HG02759 (cell line): Measurements from ENCODE around the gene GNG7.
"Not testable (repeated sequence)": the region's sequence is repeated elsewhere in the genome, so short reads cannot be mapped to it uniquely, and the experiment has no call there.

Experiments used
- ATAC-seq: cut with Tn5 transposase; IDR thresholded peaks from one replicate; pipeline ENCODE4 v1.9.1; 2021; ENCODE audit warnings: mild to moderate bottlenecking, moderate library complexity; ENCODE audit not compliant: unreplicated experiment

Gene GNG7

DNA sequence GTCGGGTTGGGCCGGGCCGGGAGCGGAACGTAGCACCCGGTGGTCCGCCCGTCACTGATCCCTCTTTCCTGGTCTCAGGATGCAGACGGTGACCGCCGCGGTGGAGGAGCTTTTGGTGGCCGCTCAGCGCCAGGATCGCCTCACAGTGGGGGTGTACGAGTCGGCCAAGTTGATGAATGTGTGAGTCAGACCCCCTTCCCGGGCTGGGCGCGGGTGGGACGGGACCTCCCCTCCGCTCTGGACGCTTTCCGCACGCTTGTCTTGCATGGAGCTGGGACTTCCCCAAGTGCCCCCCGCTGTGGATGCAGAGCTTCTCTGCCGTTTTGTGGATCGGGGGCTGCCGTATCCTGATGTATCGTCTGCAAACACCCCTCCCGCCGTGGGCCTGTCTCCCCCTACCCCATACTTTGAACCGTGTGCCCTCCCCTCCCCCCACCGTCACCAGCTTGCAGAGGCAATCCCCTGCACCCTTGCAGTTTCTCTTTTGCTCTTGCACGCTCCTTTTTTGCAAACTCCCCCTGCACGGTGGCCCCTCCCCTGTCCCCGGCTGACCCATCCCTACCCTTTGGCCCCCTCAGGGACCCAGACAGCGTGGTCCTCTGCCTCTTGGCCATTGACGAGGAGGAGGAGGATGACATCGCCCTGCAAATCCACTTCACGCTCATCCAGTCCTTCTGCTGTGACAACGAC is 225.9 kb downstream of the GNG7 start:
- no peak for ATAC-seq

DNA sequence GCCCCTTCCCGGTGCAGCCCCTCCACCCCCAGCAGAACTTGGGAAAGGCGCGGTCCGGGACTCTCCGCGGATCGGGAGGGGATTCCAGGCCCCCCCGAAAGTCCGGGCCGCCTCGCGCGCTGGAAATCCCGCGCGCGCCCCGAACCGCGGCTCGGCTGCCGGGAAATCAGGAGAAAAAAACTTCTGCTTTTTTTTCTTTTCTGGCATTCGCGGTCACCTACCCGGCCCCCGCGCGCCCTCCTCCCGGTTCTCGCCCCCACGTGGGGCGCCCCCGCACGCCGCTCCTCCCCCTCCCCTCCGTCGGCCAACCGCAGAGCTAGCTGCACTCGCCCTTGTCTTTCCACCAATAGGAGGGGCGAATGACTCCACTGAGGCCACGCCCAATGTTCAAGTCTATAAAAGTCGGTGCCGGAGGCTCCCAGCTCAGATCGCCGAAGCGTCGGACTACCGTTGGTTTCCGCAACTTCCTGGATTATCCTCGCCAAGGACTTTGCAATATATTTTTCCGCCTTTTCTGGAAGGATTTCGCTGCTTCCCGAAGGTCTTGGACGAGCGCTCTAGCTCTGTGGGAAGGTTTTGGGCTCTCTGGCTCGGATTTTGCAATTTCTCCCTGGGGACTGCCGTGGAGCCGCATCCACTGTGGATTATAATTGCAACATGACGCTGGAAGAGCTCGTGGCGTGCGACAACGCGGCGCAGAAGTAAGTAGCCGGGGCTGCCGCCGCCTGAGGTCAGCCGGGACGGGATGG is 226.6 kb downstream of the GNG7 start, which contains the start of gene GADD45B:
GADD45B (plus strand) TSS at position 426 of the 749 bp plus-strand sequence; CDS start at position 658, 232 bp downstream.
- ATAC-seq: peak; percentile 46

DNA sequence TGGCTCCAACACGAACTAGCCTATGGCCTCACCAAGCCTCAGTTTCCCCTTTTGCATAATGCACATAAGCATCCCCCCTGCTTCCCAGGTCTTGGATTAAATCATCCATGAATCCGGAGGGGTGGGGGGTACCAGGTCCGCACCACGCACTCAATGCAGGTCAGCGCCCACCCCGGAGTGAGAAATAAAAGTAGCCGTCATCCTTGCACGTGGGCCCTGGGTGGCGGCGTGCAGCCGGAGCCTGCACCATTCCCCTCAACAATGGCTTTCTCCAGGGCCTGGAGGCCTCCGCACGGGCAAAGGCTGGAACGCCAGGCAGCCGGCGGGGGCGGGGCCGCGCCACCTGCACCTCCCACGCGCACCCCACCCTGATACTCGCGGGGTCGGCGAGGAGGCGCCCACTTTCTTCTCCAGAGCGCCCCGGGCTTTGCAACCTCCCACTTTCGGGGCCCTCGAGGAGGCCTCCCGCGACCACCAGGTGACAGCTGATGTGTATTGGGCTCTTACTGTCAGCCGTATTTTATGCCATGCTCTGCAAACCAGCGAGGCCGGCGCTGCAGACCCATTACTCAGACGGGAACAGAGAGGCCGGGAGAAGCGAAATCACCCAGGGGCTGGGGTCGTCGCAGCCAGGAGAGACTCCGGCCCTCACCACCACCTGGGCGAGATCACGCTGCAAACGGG is 227.3 kb downstream of the GNG7 start:
- ATAC-seq: peak; percentile 5

DNA sequence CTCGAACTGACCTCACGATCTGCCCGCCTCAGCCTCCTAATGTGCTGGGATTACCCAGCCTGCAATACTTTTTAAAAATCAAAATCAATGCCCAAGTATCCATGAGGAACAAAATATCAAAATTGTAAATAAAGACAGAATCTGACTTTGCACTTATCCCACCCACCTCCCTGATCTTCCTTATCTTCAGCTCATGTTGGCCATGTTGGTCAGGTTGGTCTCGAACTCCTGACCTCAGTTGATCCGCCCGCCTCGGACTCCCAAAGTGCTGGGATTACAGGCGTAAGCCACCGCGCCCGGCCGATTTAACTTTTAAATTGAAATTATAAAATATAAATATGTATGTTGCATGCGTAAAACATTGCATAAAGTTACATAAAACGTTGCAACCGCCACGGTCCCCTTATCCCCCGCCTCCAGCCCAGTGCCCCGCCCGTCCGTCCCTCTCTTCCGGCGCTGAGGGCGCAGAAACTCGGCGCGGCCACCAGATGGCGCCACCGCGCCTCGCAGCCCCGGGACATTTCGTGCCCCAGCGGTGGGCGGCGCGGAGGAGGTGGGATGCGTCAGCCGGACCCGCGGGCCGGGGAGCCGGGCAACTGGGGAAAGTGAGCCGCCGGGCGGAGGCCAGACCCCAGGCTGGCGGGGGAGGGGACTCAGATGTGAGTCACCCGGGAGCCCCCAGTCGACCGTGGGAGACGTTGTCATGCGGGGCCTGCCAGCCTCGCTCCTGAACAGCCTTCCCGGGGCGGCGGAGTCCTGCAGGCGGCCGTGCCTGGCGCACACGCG is 228.1 kb downstream of the GNG7 start:
- peak; percentile 37 for ATAC-seq

DNA sequence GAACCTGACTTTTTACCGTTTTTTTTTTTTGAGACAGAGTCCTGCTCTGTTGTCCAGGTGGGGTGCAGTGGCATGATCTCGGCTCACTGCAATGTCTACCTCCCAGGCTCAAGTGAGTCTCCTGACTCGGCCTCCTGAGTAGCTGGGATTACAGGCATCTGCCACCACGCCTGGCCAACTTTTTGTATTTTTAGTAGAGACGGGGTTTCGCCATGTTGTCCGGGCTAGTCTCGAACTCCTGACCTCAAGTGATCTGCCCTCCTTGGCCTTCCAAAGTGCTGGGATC is 232.6 kb downstream of the GNG7 start:
- not testable (repeated sequence) for ATAC-seq

DNA sequence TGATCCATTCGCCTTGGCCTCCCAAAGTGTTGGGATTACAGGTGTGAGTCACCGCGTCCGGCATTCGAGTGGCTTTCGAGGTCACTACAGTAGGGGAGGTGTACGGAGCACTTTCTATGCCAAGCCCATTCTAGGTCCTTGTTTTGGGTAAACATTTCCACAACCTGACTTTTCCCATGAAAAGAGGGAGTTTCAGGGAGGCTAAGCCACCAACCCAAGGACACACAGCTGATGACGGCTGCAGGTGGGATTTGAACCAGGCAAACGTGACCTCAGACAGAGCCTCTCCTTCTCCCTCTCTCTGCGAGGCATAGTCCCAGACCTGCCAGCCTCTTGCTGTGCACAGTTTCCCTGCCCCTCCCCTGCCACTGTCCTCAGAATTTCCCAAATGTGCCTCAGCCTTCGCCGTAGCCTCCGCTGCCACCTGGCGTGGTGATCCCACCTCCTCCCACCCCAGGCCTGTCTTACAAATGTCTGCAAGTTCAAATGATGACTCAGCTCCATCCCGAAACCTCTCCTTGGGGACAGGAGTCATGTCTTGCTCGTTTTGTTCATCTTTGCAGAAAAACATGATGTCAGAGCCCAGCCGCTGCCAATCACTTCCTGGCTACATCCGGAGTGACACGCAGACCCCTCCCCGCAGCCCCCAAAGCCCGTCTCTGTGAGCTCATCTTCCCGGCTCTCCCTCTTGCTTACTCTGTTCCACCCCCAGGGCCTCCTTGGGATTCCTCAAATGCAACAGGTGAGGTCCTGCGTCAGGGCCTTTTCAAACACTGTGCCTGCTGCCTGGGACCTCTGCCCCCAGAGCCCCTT is 233.2 kb downstream of the GNG7 start:
- no peak for ATAC-seq

DNA sequence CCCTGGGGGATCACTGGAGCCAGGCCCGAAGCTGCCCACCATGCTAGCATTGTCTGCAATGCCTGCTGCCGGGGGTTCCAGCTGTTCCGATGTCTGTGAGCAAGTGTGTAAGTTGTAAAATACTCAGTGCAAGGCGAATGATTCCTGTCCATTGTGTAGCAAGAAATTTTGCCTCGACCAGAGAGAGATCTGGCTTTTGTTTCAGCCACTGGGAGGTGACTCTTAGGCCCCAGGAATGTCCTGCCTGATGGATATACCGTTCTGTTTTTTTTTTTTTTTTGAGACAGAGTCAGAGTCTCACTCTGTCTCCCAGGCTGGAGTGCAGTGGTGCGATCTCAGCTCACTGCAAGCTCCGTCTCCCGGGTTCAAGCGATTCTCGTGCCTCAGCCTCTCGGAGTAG is 233.9 kb downstream of the GNG7 start:
- ATAC-seq: no peak

DNA sequence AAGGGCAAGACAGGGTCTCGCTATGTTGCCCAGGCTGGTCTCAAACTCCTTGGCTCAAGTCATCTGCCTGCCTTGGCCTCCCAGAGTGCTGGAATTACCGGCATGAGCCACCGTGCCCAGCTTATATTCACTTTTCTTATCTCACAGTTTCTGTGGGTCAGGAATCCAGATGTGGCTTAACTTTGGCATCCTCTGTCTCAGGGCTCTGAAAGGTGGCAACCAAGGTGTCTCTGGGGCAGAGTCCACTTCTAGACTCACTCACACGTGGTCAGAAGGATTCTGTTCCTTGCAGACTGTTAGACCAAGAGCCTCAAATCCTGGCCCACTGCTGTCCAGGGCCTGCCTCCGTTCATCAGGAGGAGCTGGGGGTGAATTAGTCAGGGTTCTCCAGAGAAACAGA is 238.1 kb downstream of the GNG7 start:
- ATAC-seq: no peak

DNA sequence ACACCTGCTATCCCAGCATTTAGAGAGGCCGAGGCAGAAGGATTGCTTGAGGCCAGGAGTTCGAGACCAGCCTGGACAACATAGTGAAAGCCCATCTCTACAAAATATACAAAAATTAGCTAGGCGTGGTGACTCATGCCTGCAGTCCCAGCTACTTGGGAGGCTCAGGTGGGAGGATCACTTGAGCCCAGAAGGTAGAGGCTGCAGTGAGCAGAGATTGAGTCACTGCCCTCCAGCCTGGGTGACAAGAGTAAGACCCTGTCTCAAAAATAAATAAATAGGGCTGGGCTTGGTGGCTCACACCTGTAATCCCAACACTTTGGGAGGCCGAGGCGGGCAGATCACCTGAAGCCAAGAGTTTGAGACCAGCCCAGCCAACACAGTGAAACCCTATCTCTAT is 238.8 kb downstream of the GNG7 start:
- not testable (repeated sequence) for ATAC-seq

DNA sequence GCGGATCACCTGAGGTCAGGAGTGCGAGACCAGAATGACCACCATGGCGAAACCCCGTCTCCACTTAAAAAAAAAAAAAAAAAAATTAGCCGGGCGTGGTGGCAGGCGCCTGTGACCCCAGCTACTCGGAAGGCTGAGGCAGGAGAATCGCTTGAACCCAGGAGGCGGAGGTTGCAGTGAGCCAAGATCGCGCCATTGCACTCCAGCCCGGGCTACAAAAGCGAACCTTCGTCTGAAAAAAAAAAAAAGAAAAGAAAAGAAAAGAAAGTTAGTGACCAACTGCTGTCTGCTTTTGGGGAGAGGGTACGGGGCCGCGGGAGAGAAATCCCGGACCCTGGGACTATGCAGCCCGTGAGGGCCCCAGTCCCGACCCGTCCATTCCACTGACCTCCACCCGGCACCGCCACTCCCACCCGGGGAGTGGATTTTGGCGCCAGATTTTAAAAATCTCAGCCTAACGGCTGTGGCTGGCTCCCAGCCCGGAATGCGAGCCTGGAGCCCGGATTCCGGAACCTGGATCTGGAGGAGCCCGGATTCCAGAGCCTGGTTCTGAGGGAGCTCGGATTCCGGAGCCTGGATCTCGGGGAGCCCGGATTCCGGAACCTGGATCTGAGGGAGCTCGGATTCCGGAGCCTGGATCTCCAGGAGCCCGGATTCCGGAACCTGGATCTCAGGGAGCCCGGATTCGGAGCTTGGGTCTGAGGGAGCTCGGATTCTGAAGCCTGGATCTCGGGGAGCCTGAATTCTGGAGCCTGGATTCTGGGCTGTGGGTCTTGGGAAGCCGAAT is 239.7 kb downstream of the GNG7 start:
- ATAC-seq: no peak

DNA sequence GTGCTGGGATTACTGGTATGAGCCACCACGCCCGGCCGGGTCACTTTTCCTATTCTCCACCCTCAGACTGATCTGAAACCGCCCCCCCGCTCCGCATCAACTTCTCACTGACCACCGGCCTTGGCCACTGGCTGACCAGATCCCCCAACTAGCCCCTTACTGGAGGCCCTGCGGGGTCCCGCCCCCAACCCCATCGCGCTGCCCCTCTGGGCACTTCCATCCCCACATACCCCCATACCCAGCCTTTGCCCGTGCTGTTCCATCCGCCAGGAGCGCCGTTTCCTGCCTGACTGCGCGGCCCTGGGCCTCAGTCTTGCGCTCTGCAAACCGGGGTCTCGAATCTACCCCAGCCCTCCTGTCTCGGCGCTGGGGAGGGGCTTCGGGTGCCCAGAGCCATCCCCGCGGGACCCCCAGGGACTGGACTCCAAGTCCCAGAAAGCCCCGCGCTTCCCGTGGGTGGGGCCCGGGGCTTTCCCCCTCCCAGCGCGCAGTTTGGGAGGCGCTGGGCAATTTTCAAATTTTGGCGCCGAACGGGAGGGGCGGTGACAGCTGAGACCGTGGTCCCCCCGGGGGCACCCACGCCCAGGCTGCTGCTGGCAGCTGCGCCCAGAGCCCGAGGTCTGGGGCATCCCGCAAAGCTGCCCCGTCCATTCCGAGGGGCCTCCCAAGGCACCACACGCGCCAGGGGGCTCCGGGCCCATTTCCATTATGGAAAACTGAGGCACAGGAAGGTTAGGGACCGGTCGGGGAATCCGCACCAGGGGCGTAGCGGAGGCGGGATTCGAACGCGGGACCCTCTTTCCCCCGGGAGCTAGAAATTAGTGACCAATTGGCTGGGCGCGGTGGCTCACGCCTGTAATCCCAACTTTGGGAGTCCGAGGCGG is 240.5 kb downstream of the GNG7 start:
- no peak for ATAC-seq
